Measurements from ENCODE around the gene ATP7A.
"Not testable (repeated sequence)": the region's sequence is repeated elsewhere in the genome, so short reads cannot be mapped to it uniquely, and the experiment has no call there.

- not testable (repeated sequence) for TF ChIP-seq CTCF (IDR thresholded peaks at IDR 0.05); ZBTB33 (IDR thresholded peaks at IDR 0.05; ENCODE audit: borderline replicate concordance, low read depth); POLR2AphosphoS5 (IDR thresholded peaks at IDR 0.05; ENCODE audit: low read depth, low read length); RAD21 (IDR thresholded peaks at IDR 0.05; ENCODE audit: low read length); MAX (IDR thresholded peaks at IDR 0.05; ENCODE audit: low read depth); SIN3A (IDR thresholded peaks at IDR 0.05; ENCODE audit: borderline replicate concordance, low read depth, low read length); FOXM1 (IDR thresholded peaks at IDR 0.05; ENCODE audit: low read depth); TEAD4 (IDR thresholded peaks at IDR 0.05; ENCODE audit: borderline replicate concordance, insufficient read depth); YY1 (IDR thresholded peaks at IDR 0.05; ENCODE audit: low read depth); EP300 (IDR thresholded peaks at IDR 0.05; ENCODE audit: borderline replicate concordance in 1 of 2, low read depth in 1 of 2, low read length in 1 of 2); MEF2A (IDR thresholded peaks at IDR 0.05; ENCODE audit: borderline replicate concordance, low read depth)
Measured at GRCh38 chrX:77881418-77881817, 29.1 kb upstream of the ATP7A start.
